KMS-11 (cell line): Measurements from ENCODE around the gene PLEKHA5.

Experiments
- H2AFZ ChIP-seq: fragments of 200-600 bp; sonication (generic); 2 replicates; pipeline ENCODE4 v1.6.1; 2016; ENCODE audit warnings: antibody characterized with exemption, mixed run types, low read depth
- H3K27ac ChIP-seq: fragments of 200-600 bp; sonication (generic); 2 replicates; pipeline ENCODE4 v1.6.1; 2016; ENCODE audit warnings: mild to moderate bottlenecking, mixed run types
- H3K27me3 ChIP-seq: fragments of 200-600 bp; sonication (generic); 2 replicates; pipeline ENCODE4 v1.6.1; 2017; ENCODE audit warnings: mild to moderate bottlenecking, low read depth, mixed run types, moderate library complexity; ENCODE audit not compliant: insufficient read depth
- H3K36me3 ChIP-seq: fragments of 200-600 bp; sonication (generic); 2 replicates; pipeline ENCODE4 v1.6.1; 2017; ENCODE audit warnings: mild to moderate bottlenecking, mixed run types; ENCODE audit not compliant: insufficient read depth
- H3K4me1 ChIP-seq: fragments of 200-600 bp; sonication (generic); 2 replicates; pipeline ENCODE4 v1.6.1; 2016; ENCODE audit warnings: mild to moderate bottlenecking, low read depth, mixed run types; ENCODE audit not compliant: poor library complexity, severe bottlenecking
- H3K4me2 ChIP-seq: fragments of 200-600 bp; sonication (generic); 2 replicates; pipeline ENCODE4 v1.7.0; 2016; ENCODE audit warnings: mild to moderate bottlenecking, mixed run types
- H3K4me3 ChIP-seq: fragments of 200-600 bp; sonication (generic); IDR thresholded peaks from 2 replicates; pipeline ENCODE4 v1.6.1; 2017; ENCODE audit warnings: low read depth, low read length, mixed read lengths; ENCODE audit not compliant: insufficient read depth
- H3K79me2 ChIP-seq: fragments of 200-600 bp; sonication (generic); 2 replicates; pipeline ENCODE4 v1.6.1; 2016; ENCODE audit warnings: low read depth, mixed run types; ENCODE audit not compliant: insufficient read depth
- H3K9ac ChIP-seq: fragments of 200-600 bp; sonication (generic); 2 replicates; pipeline ENCODE4 v1.6.1; 2016; ENCODE audit warnings: mild to moderate bottlenecking, mixed run types
- H4K20me1 ChIP-seq: fragments of 200-600 bp; sonication (generic); 2 replicates; pipeline ENCODE4 v1.6.1; 2016; ENCODE audit warnings: mild to moderate bottlenecking, mixed run types; ENCODE audit not compliant: insufficient read depth
- TF ChIP-seq, protein P1 (sequence below): fragments of 200-600 bp; sonication (generic); conservative IDR thresholded peaks from 2 replicates; pipeline ENCODE4 v1.6.1; 2017; ENCODE audit warnings: low read depth, mild to moderate bottlenecking, antibody characterized with exemption, low read length, moderate library complexity, mixed read lengths

The PLEKHA5 gene, protein sequence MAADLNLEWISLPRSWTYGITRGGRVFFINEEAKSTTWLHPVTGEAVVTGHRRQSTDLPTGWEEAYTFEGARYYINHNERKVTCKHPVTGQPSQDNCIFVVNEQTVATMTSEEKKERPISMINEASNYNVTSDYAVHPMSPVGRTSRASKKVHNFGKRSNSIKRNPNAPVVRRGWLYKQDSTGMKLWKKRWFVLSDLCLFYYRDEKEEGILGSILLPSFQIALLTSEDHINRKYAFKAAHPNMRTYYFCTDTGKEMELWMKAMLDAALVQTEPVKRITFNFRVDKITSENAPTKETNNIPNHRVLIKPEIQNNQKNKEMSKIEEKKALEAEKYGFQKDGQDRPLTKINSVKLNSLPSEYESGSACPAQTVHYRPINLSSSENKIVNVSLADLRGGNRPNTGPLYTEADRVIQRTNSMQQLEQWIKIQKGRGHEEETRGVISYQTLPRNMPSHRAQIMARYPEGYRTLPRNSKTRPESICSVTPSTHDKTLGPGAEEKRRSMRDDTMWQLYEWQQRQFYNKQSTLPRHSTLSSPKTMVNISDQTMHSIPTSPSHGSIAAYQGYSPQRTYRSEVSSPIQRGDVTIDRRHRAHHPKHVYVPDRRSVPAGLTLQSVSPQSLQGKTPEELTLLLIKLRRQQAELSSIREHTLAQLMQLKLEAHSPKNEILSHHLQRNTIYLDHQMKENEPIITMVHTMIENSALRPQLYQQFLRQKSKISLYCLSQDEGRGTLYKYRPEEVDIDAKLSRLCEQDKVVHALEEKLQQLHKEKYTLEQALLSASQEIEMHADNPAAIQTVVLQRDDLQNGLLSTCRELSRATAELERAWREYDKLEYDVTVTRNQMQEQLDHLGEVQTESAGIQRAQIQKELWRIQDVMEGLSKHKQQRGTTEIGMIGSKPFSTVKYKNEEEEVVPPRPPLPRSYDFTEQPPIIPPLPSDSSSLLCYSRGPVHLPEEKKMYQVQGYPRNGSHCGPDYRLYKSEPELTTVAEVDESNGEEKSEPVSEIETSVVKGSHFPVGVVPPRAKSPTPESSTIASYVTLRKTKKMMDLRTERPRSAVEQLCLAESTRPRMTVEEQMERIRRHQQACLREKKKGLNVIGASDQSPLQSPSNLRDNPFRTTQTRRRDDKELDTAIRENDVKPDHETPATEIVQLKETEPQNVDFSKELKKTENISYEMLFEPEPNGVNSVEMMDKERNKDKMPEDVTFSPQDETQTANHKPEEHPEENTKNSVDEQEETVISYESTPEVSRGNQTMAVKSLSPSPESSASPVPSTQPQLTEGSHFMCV

DNA sequence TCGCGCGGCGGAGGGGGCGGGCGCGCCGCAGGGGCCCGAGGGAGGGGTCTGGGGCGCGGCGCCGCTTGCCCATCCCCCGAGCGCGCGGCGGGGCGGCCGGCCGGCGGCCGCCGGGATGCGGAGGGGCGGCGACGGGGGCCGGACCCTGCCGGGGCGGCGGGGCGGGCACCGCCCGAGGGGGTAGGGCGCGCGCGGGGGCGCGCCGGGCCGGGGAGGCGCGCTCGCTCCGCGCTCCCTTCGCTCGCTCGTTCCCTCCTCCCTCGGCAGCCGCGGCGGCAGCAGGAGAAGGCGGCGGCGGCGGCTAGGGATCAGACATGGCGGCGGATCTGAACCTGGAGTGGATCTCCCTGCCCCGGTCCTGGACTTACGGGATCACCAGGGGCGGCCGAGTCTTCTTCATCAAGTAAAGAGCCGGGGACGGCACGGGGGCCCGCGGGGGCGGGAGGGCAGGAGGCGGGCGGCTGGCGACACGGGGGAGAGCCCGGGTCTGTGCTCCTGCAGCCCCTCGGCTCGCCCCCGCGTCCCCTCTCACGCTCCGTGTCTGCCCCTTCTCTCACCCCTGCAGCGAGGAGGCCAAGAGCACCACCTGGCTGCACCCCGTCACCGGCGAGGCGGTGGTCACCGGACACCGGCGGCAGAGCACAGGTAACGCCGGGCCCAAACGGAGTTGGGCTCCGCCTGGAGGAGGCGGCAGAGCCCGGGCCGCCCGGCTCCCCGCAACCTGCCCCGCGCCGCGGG is at the start of gene PLEKHA5:
Gene PLEKHA5 (plus strand): TSS at position 248 of the 738 bp plus-strand sequence. CDS start 67 bp downstream, at position 315.
- Histone ChIP-seq H3K9ac (peak within 1 kb of the TSS; percentile 43; the same call in 1 of the 2 replicates), H3K27me3 (no peaks in the 10 kb centered on the region), H3K4me3 (no peak within 1 kb of the TSS), H3K4me1 (peaks cover 25% of the 10 kb centered on the region), H3K79me2 (no peaks in the 10 kb centered on the region; the same call in 1 of the 2 replicates), H4K20me1 (no peaks in the 10 kb centered on the region), H3K27ac (peak within 1 kb of the TSS; percentile 33), H2AFZ (peak within 1 kb of the TSS; percentile 70), H3K4me2 (peak within 1 kb of the TSS; percentile 55), H3K36me3 (no peaks in the 10 kb centered on the region)
- TF ChIP-seq, protein P1, sequence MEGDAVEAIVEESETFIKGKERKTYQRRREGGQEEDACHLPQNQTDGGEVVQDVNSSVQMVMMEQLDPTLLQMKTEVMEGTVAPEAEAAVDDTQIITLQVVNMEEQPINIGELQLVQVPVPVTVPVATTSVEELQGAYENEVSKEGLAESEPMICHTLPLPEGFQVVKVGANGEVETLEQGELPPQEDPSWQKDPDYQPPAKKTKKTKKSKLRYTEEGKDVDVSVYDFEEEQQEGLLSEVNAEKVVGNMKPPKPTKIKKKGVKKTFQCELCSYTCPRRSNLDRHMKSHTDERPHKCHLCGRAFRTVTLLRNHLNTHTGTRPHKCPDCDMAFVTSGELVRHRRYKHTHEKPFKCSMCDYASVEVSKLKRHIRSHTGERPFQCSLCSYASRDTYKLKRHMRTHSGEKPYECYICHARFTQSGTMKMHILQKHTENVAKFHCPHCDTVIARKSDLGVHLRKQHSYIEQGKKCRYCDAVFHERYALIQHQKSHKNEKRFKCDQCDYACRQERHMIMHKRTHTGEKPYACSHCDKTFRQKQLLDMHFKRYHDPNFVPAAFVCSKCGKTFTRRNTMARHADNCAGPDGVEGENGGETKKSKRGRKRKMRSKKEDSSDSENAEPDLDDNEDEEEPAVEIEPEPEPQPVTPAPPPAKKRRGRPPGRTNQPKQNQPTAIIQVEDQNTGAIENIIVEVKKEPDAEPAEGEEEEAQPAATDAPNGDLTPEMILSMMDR: no peak

- Histone ChIP-seq H3K27me3 (no peaks in the 10 kb centered on the region), H3K27ac (no peak overlapping the region), H4K20me1 (no peaks in the 10 kb centered on the region), H3K36me3 (no peaks in the 10 kb centered on the region), H3K79me2 (no peaks in the 10 kb centered on the region), H3K4me2 (no peak overlapping the region), H3K4me1 (no peaks in the 10 kb centered on the region), H3K9ac (no peak overlapping the region), H3K4me3 (no peak overlapping the region), H2AFZ (no peak overlapping the region)
- TF ChIP-seq, protein P1: no peak
Measured at GRCh38 chr12:19080918-19081317, 48.6 kb upstream of the PLEKHA5 start.

- Histone ChIP-seq H3K27ac (no peak overlapping the region), H3K36me3 (no peaks in the 10 kb centered on the region), H3K4me2 (no peak overlapping the region), H2AFZ (no peak overlapping the region), H3K4me1 (no peaks in the 10 kb centered on the region), H4K20me1 (no peaks in the 10 kb centered on the region), H3K9ac (no peak overlapping the region), H3K79me2 (no peaks in the 10 kb centered on the region), H3K4me3 (no peak overlapping the region), H3K27me3 (no peaks in the 10 kb centered on the region)
- TF ChIP-seq, protein P1: no peak
Measured at GRCh38 chr12:19082365-19082911, 47.1 kb upstream of the PLEKHA5 start.
